HK-2 (cell line): Measurements from ENCODE around the gene PCDHGA3.
"Not testable (repeated sequence)": the region's sequence is repeated elsewhere in the genome, so short reads cannot be mapped to it uniquely, and the experiment has no call there.

Experiments
- DNase-seq: peaks from one replicate; pipeline ENCODE4 v3.0.0-alpha.2; 2018; ENCODE audit not compliant: unreplicated experiment

The PCDHGA3 gene

GRCh38 chr5:141382469-141383294, 39.1 kb downstream of the PCDHGA3 start, which contains the start of gene PCDHGA7:
Gene PCDHGA7, plus strand, starts transcription at chr5:141382742. Its CDS starts 158 bp downstream, at chr5:141382900.
- DNase-seq: peak; percentile 28

GRCh38 chr5:141383345-141383744, 39.7 kb downstream of the PCDHGA3 start:
- no peak for DNase-seq

- no peak for DNase-seq
These were observed 41.0 kb downstream of the PCDHGA3 start for GRCh38 chr5:141384471-141385267.

GRCh38 chr5:141387557-141388311, 44.1 kb downstream of the PCDHGA3 start, which contains the start of gene PCDHGB4:
Gene PCDHGB4, plus strand, starts transcription at chr5:141387698. Its CDS starts 187 bp downstream, at chr5:141387885.
- DNase-seq: not testable (repeated sequence)

GRCh38 chr5:141388661-141389060, 45.0 kb downstream of the PCDHGA3 start:
- DNase-seq: no peak

- DNase-seq: no peak
These were observed 45.8 kb downstream of the PCDHGA3 start for GRCh38 chr5:141389153-141390042.

- no peak for DNase-seq
These were observed 49.0 kb downstream of the PCDHGA3 start, which contains the start of gene PCDHGA8 for GRCh38 chr5:141392429-141393198. Gene PCDHGA8, plus strand, starts transcription at chr5:141392633. Its CDS starts 181 bp downstream, at chr5:141392814.

GRCh38 chr5:141393267-141393666, 49.6 kb downstream of the PCDHGA3 start:
- no peak for DNase-seq

GRCh38 chr5:141394401-141395187, 51.0 kb downstream of the PCDHGA3 start:
- DNase-seq: not testable (repeated sequence)
